HG03175 (cell line): Measurements from ENCODE around the gene MRGPRX4.
"Not testable (repeated sequence)": the region's sequence is repeated elsewhere in the genome, so short reads cannot be mapped to it uniquely, and the experiment has no call there.

ENCODE experiments used
- ATAC-seq: cut with Tn5 transposase; IDR thresholded peaks from one replicate; pipeline ENCODE4 v1.9.1; 2021; ENCODE audit warnings: mild to moderate bottlenecking, moderate library complexity; ENCODE audit not compliant: unreplicated experiment

The MRGPRX4 gene

DNA sequence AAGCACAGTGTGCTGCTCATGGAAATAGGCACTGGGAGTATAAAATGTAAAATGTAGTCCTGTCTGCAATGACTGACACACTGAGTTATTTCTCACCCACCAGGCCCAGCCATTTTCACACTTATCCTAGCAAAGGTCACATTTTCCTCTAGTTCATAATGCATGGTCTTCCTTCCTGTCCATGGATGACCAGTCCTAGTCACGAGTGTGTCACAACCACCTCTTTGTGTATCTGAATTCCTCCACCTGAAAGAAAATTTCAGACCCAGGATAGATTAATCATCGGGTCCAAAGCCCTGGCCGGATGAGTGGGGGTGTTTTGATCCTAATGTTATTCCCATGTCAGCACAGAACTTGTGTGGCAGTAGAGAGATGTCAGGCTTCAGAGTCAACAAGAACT, at the start of gene MRGPRX4:
TSS of gene MRGPRX4 (plus strand) at position 172 of the 400 bp plus-strand sequence. CDS start 420 bp downstream, outside the sequence.
- ATAC-seq = no peak

DNA sequence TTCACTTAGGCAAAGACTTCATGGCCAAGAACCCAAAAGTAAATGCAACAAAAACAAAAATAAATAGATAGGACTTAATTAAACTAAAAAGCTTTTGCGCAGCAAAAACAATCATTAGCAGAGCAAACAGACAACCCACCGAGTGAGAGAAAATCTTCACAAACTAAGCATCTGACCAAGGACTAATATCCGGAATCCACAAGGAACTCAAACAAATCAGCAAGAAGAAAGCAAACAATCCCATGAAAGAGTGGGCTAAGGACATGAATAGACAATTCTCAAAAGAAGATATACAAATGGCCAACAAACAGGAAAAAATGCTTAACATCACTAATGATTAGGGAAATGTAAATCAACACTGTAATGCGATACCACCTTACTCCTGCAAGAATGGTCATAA, 41.5 kb upstream of the MRGPRX4 start:
- not testable (repeated sequence) for ATAC-seq

DNA sequence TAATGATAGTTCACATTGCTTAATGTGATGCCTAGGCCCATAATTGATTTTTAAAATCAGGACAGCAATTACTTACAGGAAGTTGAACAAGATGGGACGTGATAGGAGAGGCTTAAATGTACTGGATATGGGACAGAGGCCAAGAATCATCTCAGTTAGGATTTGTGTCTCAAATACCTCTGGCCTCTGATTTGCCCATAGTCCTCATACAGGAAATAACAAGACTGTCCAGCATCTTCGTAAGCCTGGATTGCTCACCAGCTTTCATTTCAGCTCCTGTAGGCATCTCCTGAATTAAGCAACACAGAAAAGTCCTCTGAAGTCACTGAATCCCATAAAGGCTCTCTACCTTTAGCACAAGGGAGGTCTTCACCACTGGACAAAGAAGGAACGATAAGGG, 40.3 kb upstream of the MRGPRX4 start, which contains the start of gene MRGPRX3:
TSS of gene MRGPRX3 (plus strand) at position 231 of the 400 bp plus-strand sequence. CDS start 4,632 bp downstream, outside the sequence.
- ATAC-seq = no peak

GRCh38 chr11:18135308-18135707, 37.3 kb upstream of the MRGPRX4 start:
- no peak for ATAC-seq

GRCh38 chr11:18137186-18137800, 35.3 kb upstream of the MRGPRX4 start:
- no peak for ATAC-seq

DNA sequence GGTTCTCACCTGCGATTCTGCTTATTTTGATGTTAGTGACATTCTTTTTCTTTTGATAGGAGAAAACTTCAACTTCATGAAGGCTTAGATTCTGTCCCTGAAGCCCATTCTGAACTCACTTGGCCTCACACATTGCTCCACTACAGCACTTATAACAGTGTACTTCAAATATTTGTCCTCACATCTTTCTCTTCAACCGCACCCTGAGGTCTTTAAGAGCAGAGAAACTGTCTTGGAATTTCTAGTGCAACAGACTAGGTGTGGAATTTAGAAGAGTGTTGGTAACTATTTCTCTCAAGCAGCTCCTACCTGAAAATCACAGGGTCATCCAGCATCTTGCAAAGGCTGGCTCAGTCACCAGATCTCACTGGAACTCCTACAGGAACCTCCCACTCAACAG, 32.5 kb upstream of the MRGPRX4 start:
- no peak for ATAC-seq

DNA sequence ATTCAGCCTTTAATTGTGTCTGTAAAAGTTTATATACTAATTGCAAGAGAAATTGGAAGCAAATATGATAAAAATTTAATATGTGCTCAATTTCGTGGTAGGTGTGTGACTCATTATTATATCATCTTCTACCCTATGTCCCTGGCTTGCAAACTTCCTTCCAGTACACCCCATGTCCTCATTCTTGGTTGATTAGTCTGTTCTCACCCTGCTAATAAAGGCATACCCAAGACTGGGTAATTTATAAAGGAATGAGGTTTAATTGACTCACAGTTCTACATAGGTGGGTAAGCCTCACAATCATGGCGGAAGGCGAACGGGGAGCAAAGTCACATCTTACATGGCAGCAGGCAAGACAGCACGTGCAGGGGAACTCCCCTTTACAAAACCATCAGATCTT, 28.4 kb upstream of the MRGPRX4 start:
- ATAC-seq = no peak

- no peak for ATAC-seq
Measured at GRCh38 chr11:18145025-18145424, 27.6 kb upstream of the MRGPRX4 start.

DNA sequence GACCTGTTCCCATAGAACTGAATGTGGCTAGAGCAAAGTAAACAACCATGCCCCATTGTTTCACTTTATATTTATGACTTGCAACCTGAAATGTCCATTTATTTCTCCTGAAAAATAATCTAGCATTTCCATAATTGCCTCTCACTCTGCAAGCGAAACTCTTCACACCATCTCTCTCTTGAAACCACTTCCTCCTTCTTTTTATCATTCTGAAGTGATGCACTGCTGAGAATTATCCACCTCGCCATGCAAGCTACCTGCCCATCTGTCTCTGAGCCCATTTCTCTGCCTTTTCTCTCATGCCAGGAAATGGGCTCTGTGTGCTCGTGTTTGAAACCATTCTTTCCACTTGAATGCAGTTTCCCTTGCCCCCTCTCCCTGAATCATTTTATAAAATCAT, 26.8 kb upstream of the MRGPRX4 start:
- no peak for ATAC-seq

- no peak for ATAC-seq
Measured at GRCh38 chr11:18151581-18151980, 21.1 kb upstream of the MRGPRX4 start.

- no peak for ATAC-seq
Measured at GRCh38 chr11:18168372-18168771, 4.3 kb upstream of the MRGPRX4 start.

GRCh38 chr11:18171377-18172000, 1.1 kb upstream of the MRGPRX4 start:
- no peak for ATAC-seq

GRCh38 chr11:18173225-18173866, 709 bp downstream of the MRGPRX4 start:
- ATAC-seq = no peak

DNA sequence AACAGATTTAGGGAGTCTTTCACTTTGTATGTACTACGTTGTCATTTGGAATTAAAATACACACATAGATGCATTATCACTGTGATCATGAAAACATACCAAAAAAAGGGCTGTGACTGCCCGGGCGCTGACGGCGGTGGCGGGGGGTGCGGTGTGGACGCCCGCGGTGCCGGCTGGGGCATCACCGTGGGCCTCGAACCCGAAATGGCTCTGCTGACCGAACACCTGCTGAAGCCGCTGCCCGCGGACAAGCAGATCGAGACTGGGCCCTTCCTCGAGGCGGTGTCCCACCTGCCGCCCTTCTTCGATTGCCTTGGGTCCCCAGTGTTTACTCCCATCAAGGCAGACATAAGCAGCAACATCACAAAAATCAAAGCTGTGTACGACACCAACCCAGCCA, 16.2 kb downstream of the MRGPRX4 start:
- no peak for ATAC-seq

DNA sequence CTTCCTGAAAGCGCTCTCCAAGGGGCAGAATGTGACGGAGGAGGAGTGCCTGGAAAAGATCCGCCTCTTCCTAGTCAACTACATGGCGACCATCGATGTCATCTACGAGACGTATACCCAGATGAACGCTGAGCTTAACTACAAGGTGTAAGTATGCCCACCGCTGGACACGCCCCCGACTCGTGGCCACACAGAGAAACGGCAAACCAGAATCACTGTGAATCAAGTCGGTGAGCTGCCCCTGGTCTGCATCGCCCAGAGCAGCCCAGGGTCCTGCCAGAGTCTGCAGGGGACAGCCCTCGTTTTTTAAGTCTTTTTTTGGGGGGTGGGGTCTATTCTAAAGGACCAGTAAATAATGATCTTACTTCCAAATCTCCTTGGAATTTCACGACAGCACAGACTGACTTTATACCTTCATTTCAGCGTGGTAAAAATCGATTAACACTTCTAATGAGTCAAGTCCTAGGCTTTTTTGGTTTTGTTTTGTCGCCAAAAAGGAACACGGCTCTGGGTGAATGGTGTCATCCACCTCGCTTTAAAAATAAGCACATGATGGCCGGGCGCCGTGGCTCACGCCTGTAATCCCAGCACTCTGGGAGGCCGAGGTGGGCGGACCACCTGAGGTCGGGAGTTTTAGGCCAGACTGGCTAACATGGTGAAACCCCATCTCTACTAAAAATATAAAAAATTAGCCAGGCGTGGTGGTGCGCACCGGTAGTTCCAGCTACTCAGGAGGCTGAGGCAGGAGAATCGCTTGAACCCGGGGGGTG, 17.0 kb downstream of the MRGPRX4 start:
- ATAC-seq = not testable (repeated sequence)

DNA sequence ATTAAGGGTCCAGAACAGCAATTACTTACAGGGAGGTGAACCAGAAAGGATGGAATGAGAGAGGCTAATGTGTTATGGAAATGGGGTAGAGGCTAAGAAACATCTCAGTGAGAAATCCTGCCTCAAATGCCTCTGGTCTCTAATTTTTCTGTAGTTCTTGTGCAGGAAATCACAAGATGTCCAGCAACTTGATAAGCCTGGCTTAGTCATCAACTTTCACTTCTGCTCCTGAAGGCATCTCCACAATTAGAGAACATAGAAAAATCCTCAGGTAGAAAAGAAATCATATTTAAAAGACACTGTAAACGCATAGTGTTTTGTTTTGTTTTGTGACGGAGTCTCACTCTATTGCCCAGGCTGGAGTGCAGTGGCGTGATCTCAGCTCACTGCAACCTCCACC, 18.7 kb downstream of the MRGPRX4 start:
- no peak for ATAC-seq

- no peak for ATAC-seq
Measured at GRCh38 chr11:18193010-18193409, 20.4 kb downstream of the MRGPRX4 start.

- ATAC-seq = no peak
Measured at GRCh38 chr11:18196532-18196931, 23.9 kb downstream of the MRGPRX4 start.

- not testable (repeated sequence) for ATAC-seq
Measured at GRCh38 chr11:18197738-18198137, 25.1 kb downstream of the MRGPRX4 start.

- no peak for ATAC-seq
Measured at GRCh38 chr11:18203723-18204122, 31.1 kb downstream of the MRGPRX4 start.

DNA sequence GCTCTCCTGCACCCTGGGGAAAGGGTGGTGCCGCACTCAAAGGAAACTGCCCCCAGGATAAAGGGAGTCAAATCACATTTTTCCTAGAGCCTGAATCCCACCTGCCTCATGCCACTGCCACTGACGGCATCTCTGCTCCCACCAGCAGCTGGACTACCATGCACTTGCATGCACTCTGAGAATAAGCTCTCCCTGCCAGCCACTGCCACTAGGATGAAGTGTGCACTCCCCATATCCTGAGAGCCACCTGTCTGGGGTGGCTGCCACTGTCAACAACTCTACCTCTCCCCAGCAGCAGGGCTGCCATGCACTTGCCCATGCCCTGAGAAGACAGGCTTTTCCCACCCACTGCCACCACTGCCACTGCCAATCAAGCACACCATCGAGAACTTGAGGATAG, 31.6 kb downstream of the MRGPRX4 start:
- no peak for ATAC-seq
